GOT3 (cell line): ENCODE measurements around the gene FRMD3.
"Not testable (repeated sequence)": the region's sequence is repeated elsewhere in the genome, so short reads cannot be mapped to it uniquely, and the experiment has no call there.

Source experiments
- DNase-seq: peaks from one replicate; lab custom pipeline; 2025; ENCODE audit warnings: mixed read lengths; lab: John Stamatoyannopoulos, UW

Gene FRMD3

DNA sequence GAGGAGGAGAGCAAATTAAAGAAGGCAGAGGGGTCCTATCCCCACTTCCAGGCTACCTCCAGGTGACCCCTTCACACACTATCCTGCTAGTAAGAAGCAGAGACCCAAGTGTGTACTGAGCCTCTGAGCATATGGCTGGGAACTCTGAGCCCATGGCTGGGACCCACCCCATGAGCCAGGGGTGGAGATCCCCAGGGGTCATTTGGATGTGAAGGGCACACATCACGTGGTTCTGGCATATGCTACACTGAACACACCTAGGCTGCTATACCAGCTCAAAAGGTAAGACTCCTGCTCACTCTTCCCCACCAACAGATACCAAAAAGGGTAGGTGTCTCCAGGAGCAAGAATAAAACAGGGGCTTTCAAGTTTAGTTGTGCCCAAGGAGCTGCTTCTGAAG is 149.9 kb downstream of the FRMD3 start:
- no peak for DNase-seq

DNA sequence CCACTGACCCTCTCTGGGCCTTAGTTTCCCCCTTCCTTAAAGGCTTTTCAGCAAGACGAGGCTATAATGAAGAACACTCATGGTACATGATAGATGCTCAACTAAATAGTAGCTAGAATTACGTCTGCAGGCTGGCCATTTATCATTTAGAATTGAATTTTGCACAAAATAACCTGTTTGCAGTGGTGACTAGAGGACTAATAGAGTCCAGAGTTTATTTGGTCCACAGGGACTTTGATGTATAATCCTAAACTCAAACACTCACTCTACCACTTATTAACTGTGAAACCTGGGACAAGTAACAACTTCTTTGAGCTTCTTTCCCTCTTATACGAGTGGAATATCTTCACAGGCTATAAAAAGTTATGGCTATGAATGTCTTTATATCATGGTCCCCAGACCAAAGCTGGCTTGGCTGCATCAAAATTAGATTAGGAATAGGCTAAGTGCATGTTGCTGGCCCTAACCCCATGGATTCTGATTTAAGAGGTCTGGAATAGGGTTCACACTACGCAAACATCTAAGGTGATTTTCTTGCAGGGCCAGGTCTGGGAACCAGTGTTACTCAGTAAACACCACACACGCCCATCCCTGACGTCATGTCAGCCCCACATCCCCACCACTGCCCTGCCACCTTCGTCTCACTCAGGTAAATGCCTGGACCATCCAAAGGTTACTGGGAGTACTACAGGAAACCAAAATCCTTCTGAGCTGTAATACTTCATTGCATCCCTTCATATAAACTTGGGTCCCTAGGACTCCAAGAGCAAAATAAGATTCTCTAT is 150.6 kb downstream of the FRMD3 start:
- DNase-seq = no peak

DNA sequence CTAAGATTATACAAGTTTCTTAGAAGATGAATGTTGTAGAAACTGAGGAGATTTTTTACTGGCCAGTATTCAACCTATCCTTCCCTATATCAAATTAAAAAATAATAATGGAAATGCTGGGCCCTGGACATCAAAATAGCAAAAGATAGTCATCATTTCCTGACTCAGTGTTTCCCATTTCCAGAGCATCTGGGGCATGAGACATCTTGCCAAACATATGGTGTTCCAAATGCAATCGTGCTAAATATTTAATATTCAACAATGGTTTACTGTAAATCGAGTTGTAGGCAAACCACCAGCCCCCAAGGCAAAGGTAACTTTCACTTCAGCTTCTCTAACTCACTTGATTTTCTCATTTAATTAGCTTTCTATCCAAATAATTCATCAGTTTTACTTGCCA is 152.9 kb downstream of the FRMD3 start:
- DNase-seq = no peak

GRCh38 chr9:83384214-83384613 is 154.0 kb downstream of the FRMD3 start:
- no peak for DNase-seq

DNA sequence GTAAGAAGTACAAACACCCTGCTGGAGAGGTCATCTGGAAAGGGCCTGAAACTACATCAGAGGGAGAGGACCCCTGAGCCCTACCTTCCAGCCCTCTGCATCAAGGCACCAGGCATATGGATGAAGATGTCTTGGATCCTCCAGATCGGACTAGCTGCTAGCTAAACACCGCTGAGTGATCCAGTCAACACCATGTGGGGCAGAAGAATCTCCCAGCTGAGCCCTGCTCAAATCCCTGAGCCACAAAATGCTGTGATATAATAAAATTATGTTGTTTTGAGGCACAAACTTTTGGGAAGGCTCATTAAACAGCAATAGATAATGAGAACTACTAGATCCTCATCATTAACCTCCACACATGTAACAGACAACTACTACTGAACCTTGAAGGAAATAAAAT is 155.2 kb downstream of the FRMD3 start:
- no peak for DNase-seq

DNA sequence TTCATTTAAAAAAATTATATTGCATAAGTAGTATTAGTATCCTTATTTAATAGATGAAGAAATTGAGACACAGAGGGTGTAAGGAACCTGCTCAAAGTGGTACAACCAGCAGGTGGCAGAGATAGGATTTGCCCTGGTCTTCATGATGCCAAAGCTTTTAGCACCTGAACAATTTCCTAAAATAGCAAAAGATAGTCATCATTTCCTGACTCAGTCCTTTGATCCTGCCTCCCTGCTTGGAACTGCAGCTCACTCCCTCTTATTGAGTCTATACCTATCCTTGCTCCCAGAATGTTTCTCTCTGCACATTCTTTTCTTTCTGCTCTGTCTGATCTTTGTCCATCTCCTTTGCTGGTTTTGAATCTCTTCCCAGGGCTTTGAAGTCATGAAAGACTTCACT is 155.8 kb downstream of the FRMD3 start:
- no peak for DNase-seq

DNA sequence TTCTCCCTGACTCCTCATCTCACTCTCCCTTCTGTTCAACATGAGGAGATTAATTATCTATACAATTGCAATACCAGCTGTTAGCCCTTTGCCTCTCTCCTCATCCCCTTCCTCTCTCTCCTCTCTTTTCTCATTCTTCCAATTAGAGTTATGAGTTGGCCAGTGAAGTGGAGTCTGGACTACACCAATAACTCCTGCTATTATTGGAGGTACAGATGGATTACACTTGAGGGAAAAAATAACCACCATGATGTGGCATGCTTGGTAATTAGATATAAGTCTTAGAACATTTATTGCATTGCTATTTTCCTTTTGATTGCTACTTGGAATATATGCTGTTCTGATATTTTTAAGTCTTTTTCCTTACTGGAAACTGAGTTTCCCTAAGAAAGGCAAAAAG is 159.2 kb downstream of the FRMD3 start:
- DNase-seq = no peak

GRCh38 chr9:83372957-83373356 is 165.2 kb downstream of the FRMD3 start:
- DNase-seq = no peak

DNA sequence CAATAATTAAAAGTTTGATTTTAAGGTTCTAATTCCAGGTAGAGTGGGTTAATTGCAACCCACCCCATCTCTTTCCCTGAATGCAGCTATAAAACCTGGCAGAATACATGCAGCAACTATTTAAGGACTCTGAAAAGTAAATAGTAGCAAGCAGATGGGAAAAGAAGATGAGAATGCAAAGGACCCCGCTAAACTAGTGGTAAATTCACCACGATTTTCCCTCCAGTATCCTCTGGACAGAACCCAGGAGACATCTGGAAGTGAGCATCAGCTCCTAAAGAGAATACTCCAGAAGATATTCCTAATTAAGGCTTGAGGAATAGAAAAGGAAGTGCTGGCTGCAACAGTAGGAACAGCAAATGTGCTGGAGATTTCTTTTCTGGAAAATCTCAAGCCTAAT is 170.9 kb downstream of the FRMD3 start:
- no peak for DNase-seq

DNA sequence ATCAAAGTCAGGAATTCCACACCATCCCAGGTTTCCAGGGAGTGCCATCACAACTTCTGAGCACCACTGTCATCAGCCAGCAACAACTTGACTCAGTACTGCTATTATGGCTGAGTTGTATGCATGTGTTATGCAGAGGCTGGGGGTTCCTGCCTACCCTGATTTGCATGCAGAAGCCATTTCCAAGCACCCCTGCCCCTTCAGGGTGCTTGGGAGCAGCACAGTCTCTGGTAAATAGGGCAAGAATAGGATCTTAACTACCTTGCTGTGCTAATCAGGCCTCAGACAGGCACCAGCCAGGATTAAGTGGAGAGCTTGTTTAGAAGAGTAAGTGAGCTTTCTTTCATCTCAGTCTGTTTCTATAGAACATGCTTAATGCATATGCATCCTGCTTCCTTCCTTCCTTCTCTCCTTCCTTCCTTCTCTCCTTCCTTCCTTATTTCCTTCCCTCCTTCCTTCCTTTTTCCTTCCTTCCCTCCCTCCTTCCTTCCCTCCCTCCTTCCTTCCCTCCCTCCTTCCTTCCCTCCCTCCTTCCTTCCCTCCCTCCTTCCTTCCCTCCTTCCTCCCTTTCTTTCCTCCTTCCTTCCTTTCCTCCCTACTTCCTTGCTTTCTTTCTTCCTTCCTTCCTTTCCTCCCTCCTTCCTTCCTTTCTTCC is 175.7 kb downstream of the FRMD3 start:
- DNase-seq = no peak

- no peak for DNase-seq
Measured at GRCh38 chr9:83359039-83359438, 179.2 kb downstream of the FRMD3 start.

DNA sequence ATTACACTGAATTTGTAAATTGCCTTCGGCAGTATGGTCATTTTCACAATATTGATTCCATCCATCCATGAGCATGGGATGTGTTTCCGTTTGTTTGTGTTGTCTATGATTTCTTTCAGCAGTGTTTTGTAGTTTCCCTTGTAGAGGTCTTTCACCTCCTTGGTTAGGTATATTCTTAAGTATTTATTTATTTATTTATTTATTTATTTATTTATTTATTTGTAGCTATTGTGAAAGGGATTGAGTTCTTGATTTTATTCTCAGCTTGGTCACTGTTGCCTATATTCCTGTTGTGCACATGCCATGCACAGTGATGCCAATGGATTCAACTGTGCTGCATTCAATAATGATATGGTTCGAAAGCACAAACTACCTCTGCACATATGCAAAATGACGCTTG is 179.7 kb downstream of the FRMD3 start:
- not testable (repeated sequence) for DNase-seq

GRCh38 chr9:83355729-83356151 is 182.5 kb downstream of the FRMD3 start:
- DNase-seq = no peak

DNA sequence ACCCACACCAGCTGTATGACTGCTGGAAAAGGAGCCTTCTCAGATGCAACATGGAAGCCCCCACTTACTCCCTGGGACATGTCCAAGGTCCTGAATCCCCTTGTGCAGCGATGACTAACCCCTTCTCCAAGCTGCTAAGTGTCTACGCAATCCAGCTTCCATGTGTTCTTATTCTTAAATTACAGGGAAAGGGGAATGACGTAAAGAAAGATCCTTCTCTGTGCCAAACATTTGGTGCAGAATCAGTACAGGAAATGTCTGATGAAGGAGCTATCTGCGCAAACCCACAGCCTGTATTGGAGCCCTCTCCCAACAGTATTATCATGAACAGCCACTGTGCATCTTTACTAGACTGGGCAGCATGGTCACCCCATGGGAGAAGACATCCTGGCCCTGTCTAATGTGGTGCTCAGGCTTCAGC is 183.2 kb downstream of the FRMD3 start:
- no peak for DNase-seq

DNA sequence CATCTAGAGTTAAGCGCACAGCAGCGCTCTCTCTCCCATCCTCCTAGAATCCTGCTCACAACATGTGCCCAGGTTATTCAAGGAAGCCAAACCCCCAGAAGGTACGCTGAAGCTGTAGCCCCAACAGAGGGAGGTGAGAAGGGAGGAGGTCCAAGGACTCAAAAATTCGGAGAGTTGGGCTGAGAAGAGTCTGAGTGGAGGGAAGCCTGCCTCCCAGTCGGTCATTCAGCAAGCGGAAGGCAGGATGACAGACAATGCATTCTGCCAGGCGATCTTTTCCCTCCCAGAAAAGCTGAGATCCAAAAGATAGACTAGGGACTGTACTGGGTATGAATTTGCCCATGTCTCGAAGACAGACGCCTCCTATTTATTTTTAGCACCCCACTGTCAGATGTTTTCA is 189.2 kb downstream of the FRMD3 start:
- no peak for DNase-seq

GRCh38 chr9:83346655-83347420 is 191.4 kb downstream of the FRMD3 start:
- no peak for DNase-seq

GRCh38 chr9:83343366-83343999 is 194.7 kb downstream of the FRMD3 start:
- no peak for DNase-seq

DNA sequence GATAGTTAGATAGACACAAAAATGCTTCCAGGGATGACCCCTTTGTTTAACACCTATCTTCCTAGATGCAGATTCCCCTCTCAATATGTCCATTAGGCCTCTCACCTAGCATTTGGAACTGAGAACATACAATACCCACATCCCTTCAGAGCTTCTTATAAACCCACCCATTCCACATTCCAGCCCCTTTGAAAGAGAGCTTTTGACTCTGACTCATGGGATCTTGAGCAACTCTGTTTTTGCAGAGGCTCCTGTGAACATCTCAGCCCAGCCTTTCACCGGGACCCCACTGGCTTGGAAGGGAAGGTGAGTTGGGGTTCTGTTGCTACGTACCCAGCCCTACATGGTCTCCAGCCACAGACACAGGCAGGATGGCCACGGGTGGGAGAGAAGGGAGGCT is 195.5 kb downstream of the FRMD3 start:
- DNase-seq = no peak

DNA sequence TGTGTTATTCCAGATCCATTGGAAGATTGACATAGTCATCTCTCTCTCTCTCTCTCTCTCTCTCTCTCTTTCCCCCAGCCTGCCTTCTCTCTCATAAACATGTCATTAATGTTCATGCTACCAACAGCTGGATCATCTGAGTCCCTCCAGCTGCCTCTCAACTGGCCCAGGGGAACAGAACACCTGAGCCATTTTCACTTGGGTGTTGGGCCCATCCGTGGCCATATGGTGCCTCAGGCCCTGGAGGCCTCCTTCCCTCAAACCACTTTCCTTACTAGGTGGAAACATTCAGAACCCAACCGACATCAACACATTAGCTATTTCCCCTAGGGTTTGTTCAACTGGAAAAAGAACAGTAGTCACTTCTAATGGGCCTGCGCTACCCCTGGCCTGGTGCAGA is 196.2 kb downstream of the FRMD3 start:
- DNase-seq = no peak

DNA sequence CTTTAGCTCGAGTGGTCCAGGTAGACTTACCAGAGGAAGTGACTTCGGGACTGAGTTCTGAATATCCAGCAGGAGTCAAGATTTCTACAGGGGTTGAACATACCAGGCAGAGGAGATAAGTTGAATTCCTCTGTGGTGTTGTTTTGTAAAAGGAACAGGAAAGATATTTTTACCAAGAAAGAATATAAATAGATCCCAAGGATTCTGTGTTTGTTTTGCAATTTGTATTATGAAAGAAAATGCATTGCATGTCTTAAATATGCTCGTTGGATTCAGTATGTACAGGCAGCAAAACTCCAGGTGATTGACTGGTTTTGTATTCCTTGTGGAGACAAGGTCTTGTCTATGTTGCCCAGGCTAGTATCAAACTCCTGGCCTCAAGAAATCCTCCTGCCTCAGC is 197.8 kb downstream of the FRMD3 start:
- no peak for DNase-seq

DNA sequence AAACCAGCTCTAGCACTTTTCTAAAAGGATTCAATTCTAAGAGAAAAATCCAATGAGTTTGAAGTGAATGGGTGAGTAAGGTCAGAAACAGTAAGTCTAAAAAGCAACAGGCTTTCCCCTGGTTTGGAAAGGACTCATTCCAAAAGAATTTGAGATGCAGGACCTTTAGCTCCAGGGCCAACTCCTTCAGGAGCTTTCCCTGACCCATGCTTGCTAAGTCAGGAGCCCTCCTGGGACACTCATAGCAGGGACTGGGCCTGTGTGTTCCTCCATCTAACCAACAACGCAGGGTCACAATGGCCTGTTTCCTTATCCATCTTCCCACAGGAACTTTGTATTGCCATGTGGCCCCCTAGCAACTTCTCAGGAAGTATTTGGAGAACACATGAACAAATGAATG is 198.8 kb downstream of the FRMD3 start:
- no peak for DNase-seq

- no peak for DNase-seq
Measured at GRCh38 chr9:83336706-83337105, 201.5 kb downstream of the FRMD3 start.

DNA sequence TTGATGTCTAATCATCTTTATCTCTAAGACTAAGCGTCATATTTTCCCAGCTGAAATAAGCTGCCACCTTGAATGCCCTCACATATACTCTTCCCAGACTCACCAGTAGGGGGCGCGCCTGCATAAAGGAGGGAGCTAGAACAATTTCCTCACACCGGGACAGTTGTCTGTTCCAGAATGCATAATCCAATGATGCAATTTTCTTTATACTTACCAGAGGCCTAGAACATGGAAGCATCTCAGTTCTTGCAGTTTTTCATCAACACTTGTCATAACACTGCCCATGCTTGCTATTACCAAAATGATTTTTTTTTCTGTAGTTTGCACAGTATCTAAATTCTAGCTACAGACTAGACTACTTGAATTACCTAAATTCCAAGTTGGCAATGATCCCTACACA is 203.9 kb downstream of the FRMD3 start:
- peak; percentile 1 for DNase-seq
